Retina (tissue), 1 donor: ENCODE measurements around the gene ATP1B3.
"Not testable (repeated sequence)": the region's sequence is repeated elsewhere in the genome, so short reads cannot be mapped to it uniquely, and the experiment has no call there.

Experiments
- DNase-seq: peaks from one replicate; pipeline ENCODE4 v3.0.0-alpha.2; 2016

The ATP1B3 gene

GRCh38 chr3:141876381-141876890, at the start of gene ATP1B3:
Gene ATP1B3 (plus strand): TSS chr3:141876643. CDS start chr3:141876802, 159 bp downstream.
- DNase-seq: peak; percentile 88

- no peak for DNase-seq
Observed at GRCh38 chr3:141828487-141828886, 48.0 kb upstream of the ATP1B3 start.

GRCh38 chr3:141828890-141829289, 47.6 kb upstream of the ATP1B3 start:
- peak; percentile 18 for DNase-seq

GRCh38 chr3:141830508-141830907, 45.9 kb upstream of the ATP1B3 start:
- peak; percentile 16 for DNase-seq

- no peak for DNase-seq
Observed at GRCh38 chr3:141834292-141834691, 42.2 kb upstream of the ATP1B3 start.

- no peak for DNase-seq
Observed at GRCh38 chr3:141835557-141836229, 40.8 kb upstream of the ATP1B3 start.

GRCh38 chr3:141839389-141839788, 37.1 kb upstream of the ATP1B3 start:
- no peak for DNase-seq

- DNase-seq: no peak
Observed at GRCh38 chr3:141840737-141841544, 35.5 kb upstream of the ATP1B3 start.

- no peak for DNase-seq
Observed at GRCh38 chr3:141844108-141844507, 32.3 kb upstream of the ATP1B3 start.

GRCh38 chr3:141844812-141845211, 31.6 kb upstream of the ATP1B3 start:
- DNase-seq: no peak

- no peak for DNase-seq
Observed at GRCh38 chr3:141845407-141846049, 30.9 kb upstream of the ATP1B3 start.

GRCh38 chr3:141846050-141846433, 30.4 kb upstream of the ATP1B3 start:
- no peak for DNase-seq

- DNase-seq: not testable (repeated sequence)
Observed at GRCh38 chr3:141848159-141848748, 28.2 kb upstream of the ATP1B3 start.

- no peak for DNase-seq
Observed at GRCh38 chr3:141849056-141849815, 27.2 kb upstream of the ATP1B3 start.

GRCh38 chr3:141851411-141851810, 25.0 kb upstream of the ATP1B3 start:
- no peak for DNase-seq

- no peak for DNase-seq
Observed at GRCh38 chr3:141853081-141853601, 23.3 kb upstream of the ATP1B3 start.

- no peak for DNase-seq
Observed at GRCh38 chr3:141853629-141854168, 22.7 kb upstream of the ATP1B3 start.

GRCh38 chr3:141854599-141854998, 21.8 kb upstream of the ATP1B3 start:
- DNase-seq: no peak

GRCh38 chr3:141858312-141858711, 18.1 kb upstream of the ATP1B3 start:
- DNase-seq: no peak

- no peak for DNase-seq
Observed at GRCh38 chr3:141859651-141860050, 16.8 kb upstream of the ATP1B3 start.

- no peak for DNase-seq
Observed at GRCh38 chr3:141860086-141860669, 16.3 kb upstream of the ATP1B3 start.
